PC-9 (cell line): Measurements from ENCODE around the gene ARMC6.

Experiments
- EZH2 ChIP-seq: fragments of 200-600 bp; sonication (generic); IDR thresholded peaks from 2 replicates; pipeline ENCODE4 v1.8.0; 2017; ENCODE audit warnings: antibody characterized with exemption, low read depth
- TF ChIP-seq, protein P1 (sequence below): fragments of 200-600 bp; sonication (generic); conservative IDR thresholded peaks from 2 replicates; pipeline ENCODE4 v1.6.1; 2017; ENCODE audit warnings: mixed run types, antibody characterized with exemption, mild to moderate bottlenecking, moderate library complexity

- TF ChIP-seq, protein P1, sequence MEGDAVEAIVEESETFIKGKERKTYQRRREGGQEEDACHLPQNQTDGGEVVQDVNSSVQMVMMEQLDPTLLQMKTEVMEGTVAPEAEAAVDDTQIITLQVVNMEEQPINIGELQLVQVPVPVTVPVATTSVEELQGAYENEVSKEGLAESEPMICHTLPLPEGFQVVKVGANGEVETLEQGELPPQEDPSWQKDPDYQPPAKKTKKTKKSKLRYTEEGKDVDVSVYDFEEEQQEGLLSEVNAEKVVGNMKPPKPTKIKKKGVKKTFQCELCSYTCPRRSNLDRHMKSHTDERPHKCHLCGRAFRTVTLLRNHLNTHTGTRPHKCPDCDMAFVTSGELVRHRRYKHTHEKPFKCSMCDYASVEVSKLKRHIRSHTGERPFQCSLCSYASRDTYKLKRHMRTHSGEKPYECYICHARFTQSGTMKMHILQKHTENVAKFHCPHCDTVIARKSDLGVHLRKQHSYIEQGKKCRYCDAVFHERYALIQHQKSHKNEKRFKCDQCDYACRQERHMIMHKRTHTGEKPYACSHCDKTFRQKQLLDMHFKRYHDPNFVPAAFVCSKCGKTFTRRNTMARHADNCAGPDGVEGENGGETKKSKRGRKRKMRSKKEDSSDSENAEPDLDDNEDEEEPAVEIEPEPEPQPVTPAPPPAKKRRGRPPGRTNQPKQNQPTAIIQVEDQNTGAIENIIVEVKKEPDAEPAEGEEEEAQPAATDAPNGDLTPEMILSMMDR, result no peak
- no peak for TF ChIP-seq EZH2
Observed at GRCh38 chr19:19075126-19075525, 41.7 kb downstream of the ARMC6 start.
